Uterus (tissue), 2 donors: ENCODE measurements around the gene CADM4.

ENCODE experiments used
- POLR2A ChIP-seq, 2 donors: fragments of 450-650 bp; IDR thresholded peaks; one replicate each; pipeline ENCODE4 v1.6.1; 2016; ENCODE audit warnings: antibody characterized with exemption in 2 of 2, mild to moderate bottlenecking in 1 of 2, moderate library complexity in 1 of 2
- TF ChIP-seq, protein P1 (sequence below), 4 experiments: fragments of 200-600 bp in 2 of 4; fragments of 450-650 bp in 2 of 4; sonication (generic) in 2 of 4; IDR thresholded peaks; one replicate each; pipeline ENCODE4 v1.5.1; 2016 to 2019; ENCODE audit warnings: antibody characterized with exemption in 4 of 4, mild to moderate bottlenecking in 2 of 4, moderate library complexity in 1 of 4

DNA sequence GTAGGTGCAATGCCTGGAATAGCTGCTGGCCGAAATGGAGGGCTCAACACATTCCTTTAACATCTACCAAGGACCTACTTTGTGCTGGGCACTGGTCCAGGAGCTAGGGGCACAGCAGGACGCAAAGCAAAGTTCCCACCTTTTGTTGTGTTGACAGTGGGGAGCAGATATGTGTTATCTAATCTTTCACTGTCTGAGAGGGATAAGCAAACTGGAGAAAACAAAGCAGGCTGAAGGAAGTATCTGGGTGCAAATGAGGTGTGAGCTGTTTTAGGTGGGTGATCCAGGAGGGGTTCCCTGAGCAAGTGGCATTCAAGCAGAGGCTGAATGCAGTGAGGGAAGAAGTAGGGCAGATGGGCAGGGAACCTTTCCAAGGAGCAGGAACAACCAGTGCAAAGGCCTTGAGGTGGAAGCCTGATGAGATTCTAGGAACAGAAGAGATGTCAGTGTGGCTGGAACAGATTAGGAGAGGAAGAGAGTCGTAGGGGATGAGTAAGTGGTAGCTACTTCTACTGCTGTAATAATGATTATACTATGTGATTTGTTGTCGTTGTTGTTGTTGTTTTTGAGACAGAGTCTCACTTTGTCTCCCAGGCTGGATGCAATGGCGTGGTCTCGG is 32.5 kb upstream of the CADM4 start:
- no peak for TF ChIP-seq POLR2A (IDR thresholded peaks at IDR 0.05)
- TF ChIP-seq, protein P1, sequence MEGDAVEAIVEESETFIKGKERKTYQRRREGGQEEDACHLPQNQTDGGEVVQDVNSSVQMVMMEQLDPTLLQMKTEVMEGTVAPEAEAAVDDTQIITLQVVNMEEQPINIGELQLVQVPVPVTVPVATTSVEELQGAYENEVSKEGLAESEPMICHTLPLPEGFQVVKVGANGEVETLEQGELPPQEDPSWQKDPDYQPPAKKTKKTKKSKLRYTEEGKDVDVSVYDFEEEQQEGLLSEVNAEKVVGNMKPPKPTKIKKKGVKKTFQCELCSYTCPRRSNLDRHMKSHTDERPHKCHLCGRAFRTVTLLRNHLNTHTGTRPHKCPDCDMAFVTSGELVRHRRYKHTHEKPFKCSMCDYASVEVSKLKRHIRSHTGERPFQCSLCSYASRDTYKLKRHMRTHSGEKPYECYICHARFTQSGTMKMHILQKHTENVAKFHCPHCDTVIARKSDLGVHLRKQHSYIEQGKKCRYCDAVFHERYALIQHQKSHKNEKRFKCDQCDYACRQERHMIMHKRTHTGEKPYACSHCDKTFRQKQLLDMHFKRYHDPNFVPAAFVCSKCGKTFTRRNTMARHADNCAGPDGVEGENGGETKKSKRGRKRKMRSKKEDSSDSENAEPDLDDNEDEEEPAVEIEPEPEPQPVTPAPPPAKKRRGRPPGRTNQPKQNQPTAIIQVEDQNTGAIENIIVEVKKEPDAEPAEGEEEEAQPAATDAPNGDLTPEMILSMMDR (IDR thresholded peaks at IDR 0.05), result no peak
